Cardiac muscle cell (in vitro differentiated cells and primary cell): ENCODE results near the gene PARD3. TPM values are rescaled to one million over a fixed set of nuclear protein-coding genes. Genes with fewer than 3 reads are reported as not detected.

Source experiments
- DNase-seq, 2 donors: peaks; one replicate each; pipeline versions ENCODE4 v3.0.0 to v3.0.0-alpha.2; 2010 to 2017; ENCODE audit warnings: low read depth in 1 of 2, low spot score in 1 of 2
- H3K27ac ChIP-seq: fragments of 200-600 bp; sonication (generic); 2 replicates; pipeline ENCODE4 v1.5.1; 2016
- H3K27me3 ChIP-seq: fragments of 200-600 bp; sonication (generic); 2 replicates; pipeline ENCODE4 v1.6.0; 2016; ENCODE audit warnings: control low read depth
- H3K36me3 ChIP-seq: fragments of 200-600 bp; sonication (generic); 2 replicates; pipeline ENCODE4 v1.5.1; 2016; ENCODE audit warnings: control low read depth
- H3K4me1 ChIP-seq: fragments of 200-600 bp; sonication (generic); 2 replicates; pipeline ENCODE4 v1.8.1; 2017; ENCODE audit warnings: low read depth, mild to moderate bottlenecking, mixed run types
- H3K4me3 ChIP-seq: fragments of 200-600 bp; sonication (generic); 2 replicates; pipeline ENCODE4 v1.5.1; 2016; ENCODE audit warnings: mild to moderate bottlenecking
- H3K9me3 ChIP-seq: fragments of 200-600 bp; sonication (generic); 2 replicates; pipeline ENCODE4 v1.5.1; 2017; ENCODE audit warnings: low read depth, mild to moderate bottlenecking, control low read depth
- CTCF ChIP-seq: IDR thresholded peaks from 2 replicates; pipeline ENCODE4 v1.5.1; 2012; ENCODE audit warnings: low read depth, mild to moderate bottlenecking, low read length
- polyA plus RNA-seq: library from polyadenylated mRNA; unstranded; fragments of >200 nt; fragmentation: Nextera tagmentation; extraction: Ambion mirVana; gene quantifications from 2 replicates; pipeline ENCODE4 v1.2.1, GENCODE V29; 2016
- total RNA-seq: library from RNA; depleted of rRNA; stranded (reverse); fragments of >200 nt; gene quantifications from 2 replicates; pipeline ENCODE4 v1.2.3, GENCODE V29; 2016

PARD3 gene
- total and polyA plus RNA-seq, 2 experiments from 2014 or later = 36.5 to 64.8 TPM

- no peaks in the 10 kb centered on the region for H3K9me3 ChIP-seq
- H3K27me3 ChIP-seq = no peaks in the 10 kb centered on the region
- H3K36me3 ChIP-seq = no peaks in the 10 kb centered on the region
- no peak for TF ChIP-seq CTCF
- peaks cover 8% of the 10 kb centered on the region for H3K4me1 ChIP-seq
- no peak overlapping the region for H3K4me3 ChIP-seq
- peak in 1 of 2 donors; percentile 28 for DNase-seq
- H3K27ac ChIP-seq = no peak overlapping the region
These were observed 309.8 kb downstream of the PARD3 start for GRCh38 chr10:34505338-34505737.

- no peak overlapping the region for H3K27ac ChIP-seq
- peak; percentile 44 to 54 for DNase-seq
- no peaks in the 10 kb centered on the region for H3K9me3 ChIP-seq
These were observed 310.6 kb downstream of the PARD3 start for GRCh38 chr10:34504534-34504933.

GRCh38 chr10:34503704-34504103 lies 311.4 kb downstream of the PARD3 start:
- no peaks in the 10 kb centered on the region for H3K27me3 ChIP-seq
- no peak overlapping the region for H3K4me3 ChIP-seq
- H3K36me3 ChIP-seq = no peaks in the 10 kb centered on the region
- peaks cover 8% of the 10 kb centered on the region for H3K4me1 ChIP-seq
- H3K9me3 ChIP-seq = no peaks in the 10 kb centered on the region
- DNase-seq = no peak
- H3K27ac ChIP-seq = no peak overlapping the region
- TF ChIP-seq CTCF = no peak

More at GRCh38 chr10:34504534-34504933, 310.6 kb downstream of the PARD3 start:
- no peak overlapping the region for H3K4me3 ChIP-seq
- no peaks in the 10 kb centered on the region for H3K27me3 ChIP-seq
- H3K36me3 ChIP-seq = no peaks in the 10 kb centered on the region
- no peak for TF ChIP-seq CTCF
- H3K4me1 ChIP-seq = peaks cover 8% of the 10 kb centered on the region

GRCh38 chr10:34499612-34500279 lies 315.4 kb downstream of the PARD3 start:
- H3K4me1 ChIP-seq = peaks cover 2% of the 10 kb centered on the region
- no peak overlapping the region for H3K27ac ChIP-seq
- H3K4me3 ChIP-seq = no peak overlapping the region
- no peaks in the 10 kb centered on the region for H3K36me3 ChIP-seq
- DNase-seq = no peak
- no peaks in the 10 kb centered on the region for H3K27me3 ChIP-seq
- H3K9me3 ChIP-seq = no peaks in the 10 kb centered on the region
- no peak for TF ChIP-seq CTCF

GRCh38 chr10:34498821-34499220 lies 316.3 kb downstream of the PARD3 start:
- Histone ChIP-seq H3K4me3 (no peak overlapping the region), H3K27ac (no peak overlapping the region), H3K9me3 (no peaks in the 10 kb centered on the region), H3K27me3 (no peaks in the 10 kb centered on the region), H3K4me1 (no peaks in the 10 kb centered on the region), H3K36me3 (no peaks in the 10 kb centered on the region)
- peak in 1 of 2 donors; percentile 66 for DNase-seq
- TF ChIP-seq CTCF = no peak
